HTR-8/SVneo (cell line): Measurements from ENCODE around the gene GHR.

Source experiments
- DNase-seq: peaks from one replicate; pipeline ENCODE4 v3.0.0; 2011; ENCODE audit warnings: low spot score, mixed read lengths; ENCODE audit not compliant: insufficient read length
- FAIRE-seq: peaks from 2 replicates; lab custom pipeline; 2011; peaks lifted over from hg19 to GRCh38; lab: Jason Lieb, UNC

GHR gene

GRCh38 chr5:42513246-42513645 lies 90.0 kb downstream of the GHR start:
- no peak for FAIRE-seq
- no peak for DNase-seq

GRCh38 chr5:42514754-42515153 lies 91.5 kb downstream of the GHR start:
- DNase-seq, result no peak
- FAIRE-seq, result no peak

DNA sequence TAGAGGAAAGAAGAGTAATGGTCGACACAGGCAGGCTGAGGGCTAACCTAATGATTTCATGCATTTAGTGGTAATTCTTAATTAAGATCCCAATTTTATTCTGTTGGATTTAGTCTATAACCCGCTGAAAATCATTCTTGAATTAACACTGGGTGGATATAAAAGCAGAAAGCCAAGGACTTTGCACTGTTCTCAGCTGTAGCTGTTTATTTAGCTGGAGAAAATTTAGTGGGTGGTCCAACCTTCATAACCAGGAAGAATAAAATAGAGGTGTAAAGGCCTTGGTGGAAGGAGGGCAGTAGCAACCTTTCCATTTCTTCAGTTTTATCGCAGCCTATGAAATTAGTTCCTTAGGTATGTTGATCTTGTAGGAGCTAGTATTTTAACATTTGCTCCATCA lies 92.3 kb downstream of the GHR start:
- DNase-seq, result no peak
- FAIRE-seq, result no peak

DNA sequence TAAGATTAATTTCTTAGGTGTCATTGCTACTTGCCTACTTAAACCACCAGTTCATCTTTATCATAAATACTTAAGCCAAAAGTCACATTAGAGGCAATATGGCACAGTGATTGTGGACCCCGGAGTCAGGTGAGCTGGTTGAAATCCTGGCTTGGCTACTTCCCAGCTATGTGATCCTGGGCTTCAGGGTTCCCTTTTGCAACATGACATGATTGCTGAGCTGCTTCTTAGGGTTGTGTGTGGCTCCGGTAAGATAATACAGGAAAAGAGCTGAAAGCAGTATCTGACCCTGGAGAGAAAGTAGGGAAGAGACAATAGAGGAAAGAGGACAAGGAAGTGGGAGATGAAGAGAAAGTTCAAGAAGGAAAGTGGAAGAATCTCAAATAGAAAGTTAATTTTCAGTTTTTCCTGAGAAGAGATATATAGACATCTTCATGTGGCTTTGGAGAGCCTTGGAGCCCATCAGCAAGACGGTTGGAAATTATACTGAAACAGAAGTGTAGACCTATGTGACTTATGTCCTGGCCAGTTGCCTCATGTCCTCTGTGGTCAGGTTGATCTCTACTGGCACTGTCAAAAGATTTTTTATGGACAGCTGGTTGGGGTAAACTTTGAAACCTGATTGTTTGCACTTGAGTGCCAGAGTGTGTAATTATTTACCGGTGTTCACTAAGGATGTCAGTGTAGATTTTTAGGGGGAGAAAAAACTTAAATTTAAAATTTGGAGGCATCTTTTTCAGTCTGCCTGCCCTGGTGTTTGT lies 93.2 kb downstream of the GHR start:
- FAIRE-seq (no peak), DNase-seq (no peak)

GRCh38 chr5:42517164-42517563 lies 93.9 kb downstream of the GHR start:
- no peak for FAIRE-seq
- no peak for DNase-seq

- no peak for DNase-seq
- FAIRE-seq, result no peak
Measured at GRCh38 chr5:42518595-42519221, 95.5 kb downstream of the GHR start.

DNA sequence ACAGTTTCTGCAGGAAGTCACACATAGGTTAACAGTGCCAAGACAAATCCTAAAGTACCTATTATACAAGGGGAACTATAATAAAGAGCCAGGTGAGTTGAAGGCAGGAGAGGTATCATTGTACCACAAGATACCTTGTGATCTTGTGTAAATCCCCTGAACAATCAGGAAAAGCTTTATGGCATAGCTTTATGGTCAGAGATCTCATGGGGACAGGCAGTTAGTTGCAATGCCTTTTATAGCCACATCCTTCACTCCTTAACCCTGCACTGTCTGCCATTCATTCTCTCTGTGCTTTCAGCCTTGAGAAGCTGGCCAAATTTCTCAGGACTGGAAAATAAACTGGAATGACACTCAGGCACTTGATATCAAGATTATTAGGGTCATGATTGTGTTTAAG lies 97.0 kb downstream of the GHR start:
- no peak for FAIRE-seq
- no peak for DNase-seq

DNA sequence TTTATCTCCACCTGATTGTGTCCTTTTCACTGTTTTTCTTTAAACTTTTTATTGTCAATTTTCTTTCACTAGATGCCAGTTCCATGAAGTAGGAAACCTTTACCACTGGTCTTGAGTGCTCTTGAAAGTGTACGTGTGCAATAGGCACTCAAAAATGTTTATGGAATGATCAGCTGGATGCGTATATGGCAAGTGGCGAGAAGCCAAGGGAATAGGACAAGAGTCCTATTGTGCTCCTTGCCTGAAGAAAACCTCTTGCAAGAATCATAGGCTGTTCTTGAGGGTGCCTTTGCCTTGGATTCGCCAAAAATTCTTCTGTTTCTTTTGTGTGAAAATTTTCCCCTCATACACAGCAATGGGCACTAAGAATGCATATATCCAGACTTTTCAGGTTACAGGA lies 97.7 kb downstream of the GHR start:
- DNase-seq, result no peak
- FAIRE-seq, result no peak

- DNase-seq (no peak), FAIRE-seq (no peak)
Measured at GRCh38 chr5:42521406-42521805, 98.2 kb downstream of the GHR start.

- no peak for DNase-seq
- no peak for FAIRE-seq
Measured at GRCh38 chr5:42522783-42523182, 99.5 kb downstream of the GHR start.

DNA sequence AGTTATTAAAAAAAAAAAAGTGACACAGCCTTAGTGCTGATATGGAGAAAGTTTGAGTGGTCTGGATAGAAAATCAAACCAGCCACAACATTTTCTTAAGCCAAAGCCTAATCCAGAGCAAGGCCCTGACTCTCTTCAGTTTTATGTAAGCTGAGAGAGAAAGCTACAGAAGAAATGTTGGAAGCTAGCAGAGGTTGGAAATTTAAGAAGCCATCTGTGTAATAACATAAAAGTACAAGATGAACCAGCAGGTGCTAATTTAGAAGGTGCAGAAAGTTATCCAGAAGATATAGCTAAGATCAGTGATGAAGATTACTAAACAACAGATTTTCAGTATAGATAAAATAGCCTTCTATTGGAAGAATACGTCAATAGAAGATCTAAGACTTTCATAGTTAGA lies 102.9 kb downstream of the GHR start:
- DNase-seq (no peak), FAIRE-seq (no peak)

- no peak for FAIRE-seq
- no peak for DNase-seq
Measured at GRCh38 chr5:42531611-42532010, 108.4 kb downstream of the GHR start.

GRCh38 chr5:42542106-42542505 lies 118.9 kb downstream of the GHR start:
- FAIRE-seq (peak; percentile 40), DNase-seq (no peak)

DNA sequence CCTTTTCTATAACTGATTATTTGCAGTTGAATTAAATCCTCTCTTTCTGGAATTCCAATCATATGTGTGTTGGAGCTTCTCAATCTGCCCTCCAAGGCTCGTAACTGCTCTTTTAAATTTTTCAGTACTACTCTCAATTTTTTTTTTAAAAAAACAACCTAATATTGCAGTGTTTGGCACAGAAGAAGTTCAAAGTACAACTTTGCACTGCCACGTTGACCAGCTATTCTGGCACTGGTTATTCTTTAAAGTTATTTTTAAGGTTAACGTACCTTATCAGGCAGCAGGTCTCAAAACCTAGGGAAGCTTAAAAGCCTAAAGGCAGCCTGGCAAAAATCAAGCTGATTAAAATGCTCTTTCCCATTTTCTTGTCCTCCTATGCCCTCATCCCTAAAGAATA lies 120.5 kb downstream of the GHR start:
- DNase-seq (no peak), FAIRE-seq (no peak)

GRCh38 chr5:42545038-42545437 lies 121.8 kb downstream of the GHR start:
- FAIRE-seq (no peak), DNase-seq (no peak)

GRCh38 chr5:42547141-42547540 lies 123.9 kb downstream of the GHR start:
- FAIRE-seq (peak; percentile 38), DNase-seq (no peak)

DNA sequence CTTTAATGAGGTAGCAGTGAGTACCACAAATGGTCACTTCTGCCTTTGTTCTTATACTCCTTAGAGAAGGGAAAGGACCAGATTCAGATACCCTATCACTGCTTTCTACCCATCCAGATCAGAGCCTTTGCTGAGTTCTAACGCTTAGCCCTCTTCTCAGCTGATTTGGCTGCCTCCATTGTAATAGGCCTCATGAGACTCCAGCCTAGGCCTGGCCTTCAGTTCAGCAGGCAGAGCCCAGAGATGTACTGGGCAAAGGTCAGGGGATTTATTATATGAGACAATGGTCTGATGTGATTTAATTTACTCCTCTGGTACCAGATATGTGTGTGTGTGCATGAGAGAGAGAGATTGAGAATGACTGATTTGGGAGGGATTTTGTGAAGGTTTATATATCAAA lies 124.7 kb downstream of the GHR start:
- FAIRE-seq (no peak), DNase-seq (no peak)

DNA sequence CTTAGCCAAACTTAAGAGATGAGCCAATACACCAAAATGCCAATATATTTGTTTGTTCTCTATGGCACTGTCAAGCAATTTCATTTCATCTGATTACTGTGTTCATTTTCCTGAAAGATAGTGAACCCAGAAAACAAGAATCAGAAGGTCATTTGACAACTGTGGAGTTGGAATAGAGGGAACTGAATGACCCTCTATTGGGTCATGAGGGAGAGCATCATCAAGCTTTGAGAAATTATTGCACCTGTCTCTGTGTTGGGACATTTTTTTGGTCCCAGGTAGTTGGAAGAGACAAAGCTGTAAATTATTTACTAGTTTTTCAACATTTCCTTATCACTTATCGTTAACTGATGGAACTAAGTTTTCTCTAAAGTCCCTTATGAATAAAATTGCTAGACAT lies 129.4 kb downstream of the GHR start:
- no peak for DNase-seq
- FAIRE-seq, result no peak

DNA sequence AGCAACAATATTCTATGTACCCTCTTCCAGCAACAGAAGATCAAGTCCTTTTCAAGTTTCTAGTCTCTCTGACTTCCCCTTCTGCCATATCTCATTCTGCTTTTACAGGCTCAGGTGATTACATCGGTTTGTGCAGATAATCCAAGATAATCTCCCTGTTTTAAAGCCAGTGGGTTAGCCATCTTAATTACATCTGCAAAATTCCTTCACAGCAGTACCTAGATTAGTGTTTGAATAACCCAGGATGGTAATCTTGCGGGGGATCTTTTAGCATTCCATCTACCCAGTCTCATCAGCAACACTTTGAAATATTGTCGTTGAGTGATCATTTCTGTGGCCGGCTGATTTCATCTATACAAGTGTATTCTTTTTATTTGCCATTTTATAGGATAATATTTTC lies 130.2 kb downstream of the GHR start:
- no peak for DNase-seq
- FAIRE-seq, result no peak

DNA sequence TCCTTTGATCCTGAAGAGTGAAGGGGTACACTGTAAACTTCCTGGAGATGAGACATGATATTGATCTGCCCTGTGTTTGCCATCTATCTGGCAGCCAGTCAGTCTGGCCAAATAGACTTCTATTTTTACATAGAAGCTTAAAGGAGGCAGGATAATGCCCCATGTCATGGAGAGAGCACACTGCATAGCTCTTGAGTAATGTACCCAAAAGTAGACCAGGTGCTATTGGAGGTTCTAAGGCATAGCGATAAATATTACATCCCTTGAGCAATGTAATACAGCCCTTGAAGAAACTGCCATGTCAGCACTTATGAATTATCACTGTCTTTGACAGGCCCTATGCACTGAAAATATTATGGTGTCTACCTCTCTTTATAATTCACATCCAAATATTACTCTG lies 131.8 kb downstream of the GHR start:
- DNase-seq (no peak), FAIRE-seq (no peak)

DNA sequence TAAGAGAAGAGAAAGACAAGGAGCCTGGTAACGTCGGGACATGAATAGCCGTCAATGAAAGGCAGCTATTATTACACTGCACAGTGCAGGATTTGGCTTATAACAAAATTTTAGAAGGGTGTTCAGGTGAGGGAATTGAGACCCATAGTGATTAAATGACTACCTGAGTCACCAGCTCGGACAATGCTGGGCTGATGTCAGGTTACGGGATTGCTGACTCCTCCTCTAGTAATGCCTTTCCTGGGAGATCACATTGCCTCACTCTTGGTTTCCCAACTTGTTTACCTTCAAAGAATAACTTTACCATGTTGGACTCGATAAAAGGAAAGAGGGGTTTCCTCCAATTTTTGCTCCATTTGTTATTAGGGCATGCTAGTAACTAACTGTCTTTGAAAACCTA lies 132.6 kb downstream of the GHR start:
- no peak for DNase-seq
- no peak for FAIRE-seq

DNA sequence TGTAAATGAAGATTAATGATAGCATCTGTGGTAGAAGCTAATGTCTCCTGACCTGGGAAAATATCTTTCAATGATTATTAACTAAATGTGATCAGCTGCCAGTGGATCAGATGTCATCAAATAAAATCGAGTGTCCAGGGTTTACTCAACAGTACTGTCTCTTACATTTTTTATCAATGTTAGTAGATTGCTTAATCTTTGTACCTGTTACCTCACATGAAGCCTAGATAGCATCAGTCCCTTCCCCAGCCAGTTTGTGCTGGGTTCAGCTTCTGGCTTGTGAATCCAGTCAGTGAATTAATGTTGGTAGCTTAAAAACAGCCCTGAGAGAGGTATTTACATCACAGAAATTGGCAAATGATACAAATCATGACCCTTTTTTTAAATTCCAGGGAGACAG lies 134.4 kb downstream of the GHR start:
- DNase-seq, result no peak

More for the DNA sequence above, 134.4 kb downstream of the GHR start:
- FAIRE-seq, result no peak
